ENCODE results near the gene LHFPL3. TPM values are rescaled to one million over a fixed set of nuclear protein-coding genes. Genes with fewer than 3 reads are reported as not detected.

Gene LHFPL3
- total and polyA plus RNA-seq, 2 of the 13 experiments (the other 11 are each of a cell fraction or from before 2014, with no cell fraction given) = not detected

GRCh38 chr7:104655592-104655991 lies 327.2 kb downstream of the LHFPL3 start (continued):
- TF ChIP-seq ZNF878 (CRISPR knock-in tag; IDR thresholded peaks at IDR 0.05) = no peak
- no peak for TF ChIP-seq ZNF773 (CRISPR knock-in tag; IDR thresholded peaks at IDR 0.05; ENCODE audit: borderline replicate concordance)
- no peak for TF ChIP-seq CREB3 (CRISPR knock-in tag; IDR thresholded peaks at IDR 0.05)
- no peak for TF ChIP-seq PHF20 (CRISPR knock-in tag; IDR thresholded peaks at IDR 0.05)
- TF ChIP-seq SMARCC2 (IDR thresholded peaks at IDR 0.05) = no peak
- TF ChIP-seq ZSCAN12 (CRISPR knock-in tag; IDR thresholded peaks at IDR 0.05) = no peak
- TF ChIP-seq ZNF780A (CRISPR knock-in tag; IDR thresholded peaks at IDR 0.05) = no peak
- no peak for TF ChIP-seq ZNF709 (CRISPR knock-in tag; IDR thresholded peaks at IDR 0.05)

GRCh38 chr7:104656467-104656866 lies 328.1 kb downstream of the LHFPL3 start:
- H3K9me3 ChIP-seq (ENCODE audit: low read length) = no peaks in the 10 kb centered on the region
- 0% methylated on average over 1 of the region's 1 CpG for WGBS (ENCODE audit: low lambda C conversion rate)
- no peaks in the 10 kb centered on the region for H3K79me2 ChIP-seq (ENCODE audit: insufficient read depth, low read length)
- ATAC-seq = no peak
- H3K27me3 ChIP-seq (ENCODE audit: control insufficient read depth in 1 of 2, insufficient read depth in 2 of 2, low read length in 2 of 2) = no peaks in the 10 kb centered on the region; a peak in 1 of 5 replicates
- no peaks in the 10 kb centered on the region for H3K4me1 ChIP-seq (ENCODE audit: insufficient read depth, low read length)
- POLR2A ChIA-PET = no interaction called here
- no peaks in the 10 kb centered on the region for H4K20me1 ChIP-seq (ENCODE audit: insufficient read depth, low read length)
- CTCF ChIA-PET (ENCODE audit: low intra/inter-chr PET ratio, low total read pairs) = no interaction called here
- FAIRE-seq = no peak
- no peak overlapping the region for H3K27ac ChIP-seq (ENCODE audit: extremely low read length, insufficient read depth, low read length)
- intact Hi-C loops (cut with micrococcal nuclease; ENCODE audit: unreplicated experiment) = no loop called here
- no peak overlapping the region for H2AFZ ChIP-seq (ENCODE audit: low read length)
- no peaks in the 10 kb centered on the region for H3K36me3 ChIP-seq (replicated peaks in 1 of 2; ENCODE audit: control insufficient read depth in 1 of 2, insufficient read depth in 2 of 2, low read length in 2 of 2)
- H3K4me3 ChIP-seq (replicated peaks in 1 of 3; ENCODE audit: insufficient read depth in 1 of 3, low read depth in 2 of 3, low read length in 3 of 3) = no peak overlapping the region
- no TSS peak for BruUV-seq (replicated peaks)
- in situ Hi-C loops (cut with HindIII; ENCODE audit: extremely low pct_ligation_motif_present, low pct_unique_long_range_greater_than_20kb) = no loop called here
- no peak for DNase-seq (ENCODE audit: low spot score)
- H3K9ac ChIP-seq (ENCODE audit: insufficient read depth, low read depth, low read length) = no peak overlapping the region
- H3K4me2 ChIP-seq (ENCODE audit: low read depth, low read length) = no peak overlapping the region
- no peak for TF ChIP-seq HOXA7 (CRISPR knock-in tag; IDR thresholded peaks at IDR 0.05)
- TF ChIP-seq ARID3A (IDR thresholded peaks at IDR 0.05; ENCODE audit: low read depth, low read length) = no peak
- TF ChIP-seq ZNF766 (CRISPR knock-in tag; IDR thresholded peaks at IDR 0.05; ENCODE audit: borderline replicate concordance) = no peak
- TF ChIP-seq ATF5 (CRISPR knock-in tag; IDR thresholded peaks at IDR 0.05; ENCODE audit: low read depth) = no peak
- no peak for TF ChIP-seq ZSCAN31 (CRISPR knock-in tag; IDR thresholded peaks at IDR 0.05; ENCODE audit: low read depth)
- TF ChIP-seq FOXA3 (CRISPR knock-in tag; IDR thresholded peaks at IDR 0.05) = no peak
- no peak for TF ChIP-seq NR0B2 (CRISPR knock-in tag; IDR thresholded peaks at IDR 0.05)
- TF ChIP-seq ZNF552 (CRISPR knock-in tag; IDR thresholded peaks at IDR 0.05; ENCODE audit: borderline replicate concordance) = no peak
- TF ChIP-seq ZNF746 (CRISPR knock-in tag; IDR thresholded peaks at IDR 0.05) = no peak
- no peak for TF ChIP-seq ZNF550 (CRISPR knock-in tag; IDR thresholded peaks at IDR 0.05; ENCODE audit: borderline replicate concordance)
- no peak for TF ChIP-seq ZNF501 (CRISPR knock-in tag; IDR thresholded peaks at IDR 0.05)
- TF ChIP-seq ZNF513 (CRISPR knock-in tag; conservative IDR thresholded peaks at IDR 0.05) = no peak
- no peak for TF ChIP-seq RNF2 (conservative IDR thresholded peaks at IDR 0.05; ENCODE audit: low read depth)
